BLaER1 treated with 17β-estradiol and CSF1 and Interleukin-3, amounts not matched to agents 10 nM and 100 nM (cell line): ENCODE results near the gene SPEM1.

ENCODE experiments used
- H3K27ac ChIP-seq, 11 experiments: shearing (Covaris generic); formaldehyde crosslinking; 2 replicates each; pipeline ENCODE4 v1.8.1; 2022
- H3K27me3 ChIP-seq, 11 experiments: shearing (Covaris generic); formaldehyde crosslinking; 2 replicates each; pipeline ENCODE4 v1.8.1; 2022
- H3K36me3 ChIP-seq, 11 experiments: shearing (Covaris generic); formaldehyde crosslinking; 2 replicates each; pipeline ENCODE4 v1.8.1; 2022
- H3K4me1 ChIP-seq, 10 experiments: shearing (Covaris generic); formaldehyde crosslinking; 2 replicates each; pipeline ENCODE4 v1.8.1; 2022
- H3K4me2 ChIP-seq, 11 experiments: shearing (Covaris generic); formaldehyde crosslinking; 2 replicates each; pipeline ENCODE4 v1.8.1; 2022
- H3K4me3 ChIP-seq, 10 experiments: shearing (Covaris generic); formaldehyde crosslinking; 2 replicates each; pipeline ENCODE4 v1.8.1; 2022
- H3K9ac ChIP-seq, 11 experiments: shearing (Covaris generic); formaldehyde crosslinking; 2 replicates each; pipeline ENCODE4 v1.8.1; 2022
- H3K9me3 ChIP-seq, 11 experiments: shearing (Covaris generic); formaldehyde crosslinking; replicated peaks in 1 of 11; 2 replicates each; pipeline ENCODE4 v1.8.1; 2022
- H4K20me1 ChIP-seq, 11 experiments: shearing (Covaris generic); formaldehyde crosslinking; 2 replicates each; pipeline ENCODE4 v1.8.1; 2022
- Cebpa-rat ChIP-seq, 11 experiments: shearing (Covaris generic); IDR thresholded peaks; 2 replicates each; pipeline ENCODE4 v1.8.1; 2022

The SPEM1 gene

DNA sequence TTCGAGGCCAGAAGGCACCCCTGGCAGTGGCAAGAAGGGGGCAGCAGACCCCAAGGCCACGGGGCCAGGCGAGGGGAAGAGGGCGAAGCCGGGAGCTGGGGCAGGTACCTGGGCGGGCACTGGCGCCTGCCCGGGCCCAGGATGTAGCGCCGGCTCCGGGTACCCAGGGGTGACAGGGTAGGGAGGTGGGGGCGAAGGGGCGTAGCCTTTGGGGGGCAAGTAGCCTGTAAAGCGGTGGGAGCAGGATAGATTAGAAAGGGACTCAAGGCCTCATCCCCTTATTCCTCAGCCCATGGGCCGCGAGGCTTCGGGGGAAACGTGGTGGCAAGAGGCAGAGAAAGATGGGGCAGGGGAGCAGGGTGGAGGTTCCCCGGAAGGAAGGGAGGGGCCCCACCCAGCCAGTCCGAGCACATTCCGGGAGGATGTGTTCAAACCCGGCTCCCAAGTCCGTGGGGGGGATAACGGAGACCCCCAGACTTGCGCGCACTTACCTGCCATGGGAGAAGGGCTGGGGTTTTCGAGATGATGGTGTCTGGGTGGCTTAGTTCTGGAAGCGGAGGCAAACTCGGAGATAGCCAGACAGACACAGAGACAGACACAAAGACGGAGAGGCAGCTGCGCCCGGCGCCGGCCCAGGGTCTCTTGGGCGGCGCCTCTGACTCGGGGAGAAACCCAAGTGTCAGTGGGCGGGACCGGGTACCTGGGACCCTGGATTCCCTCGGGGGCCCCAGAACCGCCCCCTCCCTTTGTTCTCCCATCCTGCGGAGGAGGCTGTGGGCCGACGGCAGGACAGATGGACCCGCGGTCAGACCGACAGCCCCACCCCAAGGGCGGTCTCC is 26.3 kb upstream of the SPEM1 start:
- peaks cover 0 to 40% (median 9%) of the 10 kb centered on the region in 11 experiments; a peak in 9 of 22 replicates for H4K20me1 ChIP-seq
- no peaks in the 10 kb centered on the region for H3K9me3 ChIP-seq
- H3K4me3 ChIP-seq = peak overlapping the region; percentile 69 to 92 (median 86)
- peaks cover 28 to 56% (median 41%) of the 10 kb centered on the region in 10 experiments for H3K4me1 ChIP-seq
- peak overlapping the region; percentile 66 to 89 (median 87) for H3K27ac ChIP-seq
- H3K36me3 ChIP-seq = peaks cover 23 to 40% (median 38%) of the 10 kb centered on the region in 11 experiments
- no peaks in the 10 kb centered on the region for H3K27me3 ChIP-seq
- peak overlapping the region; percentile 79 to 90 (median 86) for H3K9ac ChIP-seq
- peak overlapping the region; percentile 84 to 98 (median 96) for H3K4me2 ChIP-seq
- no peak for TF ChIP-seq Cebpa-rat (IDR thresholded peaks at IDR 0.05)

DNA sequence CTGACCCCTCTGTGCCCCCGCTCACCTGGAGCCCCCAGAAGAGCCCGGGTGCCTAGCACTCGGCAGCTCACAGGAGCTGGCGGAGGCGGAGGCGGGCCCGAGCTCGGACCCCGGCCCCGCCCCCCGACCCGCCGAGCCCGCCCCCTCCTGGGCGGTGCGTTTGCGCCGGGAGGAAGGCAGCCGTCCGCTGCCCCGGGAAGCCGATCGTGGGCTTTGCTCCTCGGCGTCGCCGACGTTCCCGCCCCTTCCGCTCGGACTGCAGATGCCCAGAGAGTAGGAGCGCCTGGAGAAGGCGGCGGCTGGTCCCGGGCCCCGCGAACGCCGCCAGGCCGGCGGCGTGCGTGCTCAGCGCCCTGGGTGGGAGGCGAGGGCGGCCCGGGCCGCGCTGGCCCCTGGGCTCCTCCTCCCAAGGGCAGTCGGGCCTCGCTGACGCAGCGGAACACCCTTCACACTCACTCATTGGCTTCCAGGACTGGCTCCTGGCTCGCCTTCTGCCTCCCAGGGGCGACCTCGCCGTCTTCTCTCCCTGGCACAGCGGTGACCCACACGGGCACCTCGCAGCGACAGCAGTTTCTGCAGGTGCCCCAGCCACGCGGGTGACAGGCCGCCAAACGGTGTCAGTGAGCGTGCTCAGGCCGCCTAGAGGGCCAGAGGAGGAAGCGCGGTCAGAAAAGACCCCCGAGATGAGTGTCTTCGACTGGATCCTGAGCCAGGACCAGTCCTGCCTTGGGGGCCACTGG is 25.5 kb upstream of the SPEM1 start, which contains the start of gene PLSCR3:
TSS of gene PLSCR3 (minus strand) at position 74 of the 740 bp plus-strand sequence. CDS start 415 bp downstream, outside the sequence.
- TF ChIP-seq Cebpa-rat (IDR thresholded peaks at IDR 0.05) = no peak
- Histone ChIP-seq H3K4me2 (peak within 1 kb of the TSS; percentile 84 to 99 (median 96)), H3K9me3 (no peaks in the 10 kb centered on the region), H3K4me3 (peak within 1 kb of the TSS; percentile 69 to 92 (median 86)), H4K20me1 (peaks cover 0 to 32% (median 8%) of the 10 kb centered on the region in 11 experiments; a peak in 8 of 22 replicates), H3K27ac (peak within 1 kb of the TSS; percentile 69 to 89 (median 87)), H3K27me3 (no peaks in the 10 kb centered on the region), H3K36me3 (peaks cover 15 to 32% (median 30%) of the 10 kb centered on the region in 11 experiments), H3K9ac (peak within 1 kb of the TSS; percentile 79 to 90 (median 86)), H3K4me1 (peaks cover 28 to 56% (median 40%) of the 10 kb centered on the region in 10 experiments)

DNA sequence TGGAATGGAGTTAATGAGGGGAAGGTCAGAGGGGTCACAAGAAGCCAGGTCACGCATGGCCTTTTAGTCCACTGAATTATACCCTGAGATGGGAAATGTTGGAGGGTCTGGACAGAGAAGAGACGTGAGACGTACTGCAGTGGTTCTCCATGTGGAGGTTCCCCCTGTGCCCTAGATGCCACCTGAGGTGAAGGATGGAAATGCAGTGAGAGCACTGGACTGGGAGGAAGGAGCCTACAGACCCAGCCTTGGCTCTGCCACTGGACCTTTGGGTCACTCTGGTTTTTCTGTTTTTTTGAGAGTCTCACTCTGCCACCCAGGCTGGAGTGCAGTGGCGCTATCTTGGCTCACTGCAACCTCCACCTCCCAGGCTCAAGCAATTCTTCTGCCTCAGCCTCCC is 24.0 kb upstream of the SPEM1 start:
- no peaks in the 10 kb centered on the region for H3K9me3 ChIP-seq
- H4K20me1 ChIP-seq = peaks cover 0 to 16% (median 0%) of the 10 kb centered on the region in 11 experiments; a peak in 5 of 22 replicates
- peaks cover 25 to 41% (median 31%) of the 10 kb centered on the region in 10 experiments for H3K4me1 ChIP-seq
- peaks cover under 1 to 17% (median 15%) of the 10 kb centered on the region in 11 experiments; a peak in 18 of 22 replicates for H3K36me3 ChIP-seq
- H3K27ac ChIP-seq = no peak overlapping the region
- H3K9ac ChIP-seq = no peak overlapping the region
- 0 out of 22 replicates have a peak overlapping the region, but pooled peaks of 1 of the 11 experiments have one; percentile 96 for H3K4me2 ChIP-seq
- TF ChIP-seq Cebpa-rat (IDR thresholded peaks at IDR 0.05) = no peak
- H3K27me3 ChIP-seq = no peaks in the 10 kb centered on the region
- no peak overlapping the region for H3K4me3 ChIP-seq

DNA sequence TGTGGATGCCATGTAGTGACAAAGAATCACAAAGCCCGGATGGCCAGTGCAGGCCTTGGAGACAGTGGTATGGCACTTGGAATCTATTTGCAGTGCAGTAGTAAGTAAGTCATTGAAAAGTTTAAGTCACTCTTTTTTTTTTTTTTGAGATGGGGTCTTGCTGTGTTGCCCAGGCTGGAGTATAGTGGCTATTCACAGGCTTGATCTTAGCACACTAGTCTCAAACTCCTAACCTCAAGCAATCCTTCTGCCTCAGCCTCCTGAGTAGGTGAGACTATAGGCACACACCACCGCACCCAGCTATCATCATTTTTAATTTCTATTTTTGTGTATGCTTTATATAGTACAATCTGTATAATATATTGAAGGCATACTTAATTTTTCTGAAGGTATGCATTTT is 21.5 kb upstream of the SPEM1 start:
- Histone ChIP-seq H3K4me3 (no peak overlapping the region), H3K36me3 (no peaks in the 10 kb centered on the region; a peak in 2 of 22 replicates), H3K27me3 (no peaks in the 10 kb centered on the region), H4K20me1 (peaks cover 0 to 7% (median 0%) of the 10 kb centered on the region in 11 experiments; a peak in 2 of 22 replicates), H3K9me3 (no peaks in the 10 kb centered on the region), H3K4me2 (no peak overlapping the region), H3K9ac (no peak overlapping the region), H3K4me1 (peaks cover 17 to 35% (median 25%) of the 10 kb centered on the region in 10 experiments), H3K27ac (no peak overlapping the region)
- no peak for TF ChIP-seq Cebpa-rat (IDR thresholded peaks at IDR 0.05)

DNA sequence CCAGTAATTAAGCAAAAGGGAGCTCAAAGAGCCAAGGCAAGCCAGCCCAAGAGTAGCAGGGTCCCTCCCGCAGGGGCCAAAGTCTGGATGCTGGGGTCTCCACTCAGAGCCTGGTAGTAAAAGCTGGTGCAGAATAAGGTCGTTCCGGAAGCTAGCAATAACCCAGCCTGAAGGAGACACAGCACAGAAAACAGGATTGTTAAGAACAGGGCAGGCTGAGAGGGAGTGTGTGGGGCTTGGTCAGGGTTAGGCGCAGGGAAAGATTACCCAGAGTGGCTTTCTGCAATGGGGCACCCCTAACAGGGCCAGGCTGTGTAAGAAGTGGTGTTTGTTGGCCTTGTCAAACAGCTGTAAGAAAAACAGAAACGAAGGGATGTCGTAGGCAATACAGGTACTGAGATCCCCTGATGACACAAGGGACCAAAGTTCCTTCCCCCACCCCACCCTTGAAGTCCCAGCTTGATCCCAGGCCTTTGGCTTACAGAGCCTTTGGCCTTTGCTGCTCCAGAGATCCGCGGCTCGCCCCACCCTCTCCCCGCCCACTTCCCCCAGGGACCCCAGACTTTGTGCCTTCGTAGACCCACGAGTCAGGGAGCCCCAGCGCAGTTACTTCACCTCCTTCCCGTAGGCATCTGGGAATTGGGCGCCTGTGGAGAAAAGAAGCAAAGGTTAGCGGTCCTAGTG is 16.9 kb upstream of the SPEM1 start:
- Histone ChIP-seq H3K9me3 (no peaks in the 10 kb centered on the region), H3K4me3 (peak overlapping the region; percentile 63 to 82 (median 78)), H3K27ac (peak overlapping the region; percentile 26 to 83 (median 76); a peak in 21 of 22 replicates), H3K36me3 (no peaks in the 10 kb centered on the region; a peak in 2 of 22 replicates), H3K9ac (peak overlapping the region; percentile 76 to 87 (median 83)), H4K20me1 (peaks cover 0 to 12% (median 0%) of the 10 kb centered on the region in 11 experiments; a peak in 2 of 22 replicates), H3K27me3 (no peaks in the 10 kb centered on the region), H3K4me2 (peak overlapping the region; percentile 80 to 96 (median 92)), H3K4me1 (peaks cover 21 to 44% (median 31%) of the 10 kb centered on the region in 10 experiments)
- no peak for TF ChIP-seq Cebpa-rat (IDR thresholded peaks at IDR 0.05)

GRCh38 chr17:7403727-7403976 is 16.5 kb upstream of the SPEM1 start:
- H3K9me3 ChIP-seq = no peaks in the 10 kb centered on the region
- no peak for TF ChIP-seq Cebpa-rat (IDR thresholded peaks at IDR 0.05)
- H3K4me1 ChIP-seq = peaks cover 21 to 44% (median 31%) of the 10 kb centered on the region in 10 experiments
- H3K9ac ChIP-seq = peak overlapping the region; percentile 76 to 87 (median 83)
- H4K20me1 ChIP-seq = peaks cover 0 to 12% (median 0%) of the 10 kb centered on the region in 11 experiments; a peak in 2 of 22 replicates
- H3K27ac ChIP-seq = peak overlapping the region; percentile 26 to 83 (median 76); a peak in 21 of 22 replicates
- H3K36me3 ChIP-seq = peaks cover 0 to 4% (median 3%) of the 10 kb centered on the region in 11 experiments; a peak in 10 of 22 replicates
- H3K4me3 ChIP-seq = peak overlapping the region; percentile 63 to 82 (median 78)
- H3K4me2 ChIP-seq = peak overlapping the region; percentile 80 to 96 (median 92)
- no peaks in the 10 kb centered on the region for H3K27me3 ChIP-seq

- TF ChIP-seq Cebpa-rat (IDR thresholded peaks at IDR 0.05) = no peak
- H3K36me3 ChIP-seq = peaks cover 0 to 10% (median 8%) of the 10 kb centered on the region in 11 experiments; a peak in 11 of 22 replicates
- peak within 1 kb of the TSS; percentile 63 to 82 (median 78) for H3K4me3 ChIP-seq
- H3K9me3 ChIP-seq = no peaks in the 10 kb centered on the region
- peak within 1 kb of the TSS; percentile 63 to 83 (median 77); a peak in 21 of 22 replicates for H3K27ac ChIP-seq
- peak within 1 kb of the TSS; percentile 76 to 87 (median 83) for H3K9ac ChIP-seq
- no peaks in the 10 kb centered on the region for H3K27me3 ChIP-seq
- peaks cover 21 to 44% (median 31%) of the 10 kb centered on the region in 10 experiments for H3K4me1 ChIP-seq
- peaks cover 0 to 12% (median 0%) of the 10 kb centered on the region in 11 experiments; a peak in 2 of 22 replicates for H4K20me1 ChIP-seq
- peak within 1 kb of the TSS; percentile 92 to 97 (median 95) for H3K4me2 ChIP-seq
Observed at GRCh38 chr17:7403977-7404736, 16.0 kb upstream of the SPEM1 start, which contains the start of gene TMEM256. Gene TMEM256, minus strand, starts transcription at chr17:7404097. Its CDS starts 13 bp downstream, at chr17:7404084.
